ENCODE data around the gene HOXB4. TPM values are rescaled to one million over a fixed set of nuclear protein-coding genes. Genes with fewer than 3 reads are reported as not detected.
A peak's percentile ranks its signal among the peaks of the same experiment; 100 is the strongest.

Gene HOXB4
- polyA plus RNA-seq, 1 of the 3 experiments (the other 2 are of a cell fraction) = 0.03 TPM

DNA sequence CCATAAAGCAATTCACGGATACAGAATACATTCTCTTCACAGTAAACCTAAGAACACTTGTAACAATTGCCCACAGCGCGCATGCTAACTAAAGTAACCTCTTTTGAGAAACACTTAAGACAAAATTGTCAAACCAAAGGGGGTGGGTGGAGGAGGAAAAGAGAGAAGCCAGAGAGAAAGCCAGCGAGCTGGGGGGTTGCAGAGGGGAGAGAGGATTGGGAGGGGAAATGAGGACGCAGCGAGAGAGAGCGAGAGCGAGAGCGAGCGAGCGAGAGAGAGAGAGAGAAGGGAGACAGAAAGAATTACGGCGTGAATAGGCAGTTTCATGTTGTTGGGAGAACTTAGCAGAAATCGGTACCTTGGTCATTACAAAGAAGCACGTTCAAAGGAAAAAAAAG is 34.3 kb upstream of the HOXB4 start:
- POLR2A ChIA-PET = no interaction called here
- Histone ChIP-seq H4K20me1 (ENCODE audit: insufficient read depth) (peaks cover 20% of the 10 kb centered on the region), H2AFZ (ENCODE audit: low read depth) (no peak overlapping the region), H3K36me3 (replicated peaks in 1 of 2; ENCODE audit: control insufficient read depth in 1 of 2, insufficient read depth in 2 of 2, low read length in 1 of 2) (no peaks in the 10 kb centered on the region), H3K27me3 (ENCODE audit: insufficient read depth) (peaks cover 99% of the 10 kb centered on the region), H3K9me2 (no peaks in the 10 kb centered on the region), H3K4me2 (peak overlapping the region; percentile 37; the same call in 1 of the 2 replicates), H3K4me1 (ENCODE audit: control insufficient read depth in 1 of 2, insufficient read depth in 2 of 2, low read depth in 1 of 2, low read length in 1 of 2) (no peaks in the 10 kb centered on the region; a peak in 1 of 4 replicates), H3K79me2 (ENCODE audit: insufficient read depth) (no peaks in the 10 kb centered on the region), H3K27ac (ENCODE audit: low read depth in 2 of 2, low read length in 1 of 2) (no peak overlapping the region), H3F3A (replicated peaks; ENCODE audit: insufficient read depth) (no peaks in the 10 kb centered on the region), H3K9ac (no peak overlapping the region), H3K9me3 (no peaks in the 10 kb centered on the region), H3K4me3 (ENCODE audit: low read depth in 2 of 2, low read length in 1 of 2) (no peak overlapping the region)
- WGBS (ENCODE audit: low lambda C conversion rate) = 2% methylated on average over 15 of the region's 15 CpGs
- TF ChIP-seq, protein P1, sequence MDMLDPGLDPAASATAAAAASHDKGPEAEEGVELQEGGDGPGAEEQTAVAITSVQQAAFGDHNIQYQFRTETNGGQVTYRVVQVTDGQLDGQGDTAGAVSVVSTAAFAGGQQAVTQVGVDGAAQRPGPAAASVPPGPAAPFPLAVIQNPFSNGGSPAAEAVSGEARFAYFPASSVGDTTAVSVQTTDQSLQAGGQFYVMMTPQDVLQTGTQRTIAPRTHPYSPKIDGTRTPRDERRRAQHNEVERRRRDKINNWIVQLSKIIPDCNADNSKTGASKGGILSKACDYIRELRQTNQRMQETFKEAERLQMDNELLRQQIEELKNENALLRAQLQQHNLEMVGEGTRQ (IDR thresholded peaks at IDR 0.05; ENCODE audit: borderline replicate concordance, low read depth, low read length) = no peak
- TF ChIP-seq, protein P2, sequence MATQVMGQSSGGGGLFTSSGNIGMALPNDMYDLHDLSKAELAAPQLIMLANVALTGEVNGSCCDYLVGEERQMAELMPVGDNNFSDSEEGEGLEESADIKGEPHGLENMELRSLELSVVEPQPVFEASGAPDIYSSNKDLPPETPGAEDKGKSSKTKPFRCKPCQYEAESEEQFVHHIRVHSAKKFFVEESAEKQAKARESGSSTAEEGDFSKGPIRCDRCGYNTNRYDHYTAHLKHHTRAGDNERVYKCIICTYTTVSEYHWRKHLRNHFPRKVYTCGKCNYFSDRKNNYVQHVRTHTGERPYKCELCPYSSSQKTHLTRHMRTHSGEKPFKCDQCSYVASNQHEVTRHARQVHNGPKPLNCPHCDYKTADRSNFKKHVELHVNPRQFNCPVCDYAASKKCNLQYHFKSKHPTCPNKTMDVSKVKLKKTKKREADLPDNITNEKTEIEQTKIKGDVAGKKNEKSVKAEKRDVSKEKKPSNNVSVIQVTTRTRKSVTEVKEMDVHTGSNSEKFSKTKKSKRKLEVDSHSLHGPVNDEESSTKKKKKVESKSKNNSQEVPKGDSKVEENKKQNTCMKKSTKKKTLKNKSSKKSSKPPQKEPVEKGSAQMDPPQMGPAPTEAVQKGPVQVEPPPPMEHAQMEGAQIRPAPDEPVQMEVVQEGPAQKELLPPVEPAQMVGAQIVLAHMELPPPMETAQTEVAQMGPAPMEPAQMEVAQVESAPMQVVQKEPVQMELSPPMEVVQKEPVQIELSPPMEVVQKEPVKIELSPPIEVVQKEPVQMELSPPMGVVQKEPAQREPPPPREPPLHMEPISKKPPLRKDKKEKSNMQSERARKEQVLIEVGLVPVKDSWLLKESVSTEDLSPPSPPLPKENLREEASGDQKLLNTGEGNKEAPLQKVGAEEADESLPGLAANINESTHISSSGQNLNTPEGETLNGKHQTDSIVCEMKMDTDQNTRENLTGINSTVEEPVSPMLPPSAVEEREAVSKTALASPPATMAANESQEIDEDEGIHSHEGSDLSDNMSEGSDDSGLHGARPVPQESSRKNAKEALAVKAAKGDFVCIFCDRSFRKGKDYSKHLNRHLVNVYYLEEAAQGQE (IDR thresholded peaks at IDR 0.05; ENCODE audit: low read depth, low read length) = no peak
- peak; percentile 88 for TF ChIP-seq EZH2phosphoT487 (IDR thresholded peaks at IDR 0.05; ENCODE audit: borderline replicate concordance, low read depth)
- TF ChIP-seq, protein P3, sequence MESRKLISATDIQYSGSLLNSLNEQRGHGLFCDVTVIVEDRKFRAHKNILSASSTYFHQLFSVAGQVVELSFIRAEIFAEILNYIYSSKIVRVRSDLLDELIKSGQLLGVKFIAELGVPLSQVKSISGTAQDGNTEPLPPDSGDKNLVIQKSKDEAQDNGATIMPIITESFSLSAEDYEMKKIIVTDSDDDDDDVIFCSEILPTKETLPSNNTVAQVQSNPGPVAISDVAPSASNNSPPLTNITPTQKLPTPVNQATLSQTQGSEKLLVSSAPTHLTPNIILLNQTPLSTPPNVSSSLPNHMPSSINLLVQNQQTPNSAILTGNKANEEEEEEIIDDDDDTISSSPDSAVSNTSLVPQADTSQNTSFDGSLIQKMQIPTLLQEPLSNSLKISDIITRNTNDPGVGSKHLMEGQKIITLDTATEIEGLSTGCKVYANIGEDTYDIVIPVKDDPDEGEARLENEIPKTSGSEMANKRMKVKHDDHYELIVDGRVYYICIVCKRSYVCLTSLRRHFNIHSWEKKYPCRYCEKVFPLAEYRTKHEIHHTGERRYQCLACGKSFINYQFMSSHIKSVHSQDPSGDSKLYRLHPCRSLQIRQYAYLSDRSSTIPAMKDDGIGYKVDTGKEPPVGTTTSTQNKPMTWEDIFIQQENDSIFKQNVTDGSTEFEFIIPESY (IDR thresholded peaks at IDR 0.05; ENCODE audit: borderline replicate concordance, low read depth) = no peak
- TF ChIP-seq SIN3A (IDR thresholded peaks at IDR 0.05; ENCODE audit: borderline replicate concordance, low read depth, low read length) = no peak
- TF ChIP-seq NFIC (IDR thresholded peaks at IDR 0.05; ENCODE audit: borderline replicate concordance) = no peak
- TF ChIP-seq, protein P4, sequence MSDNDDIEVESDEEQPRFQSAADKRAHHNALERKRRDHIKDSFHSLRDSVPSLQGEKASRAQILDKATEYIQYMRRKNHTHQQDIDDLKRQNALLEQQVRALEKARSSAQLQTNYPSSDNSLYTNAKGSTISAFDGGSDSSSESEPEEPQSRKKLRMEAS (IDR thresholded peaks at IDR 0.05; ENCODE audit: low read depth) = no peak
- no peak for DNase-seq
- CTCF ChIA-PET = interaction anchor here (0.5 to 3.5 kb wide), 17 partner anchors 10 to 587 kb away, joined by 3 to 24 read pairs (median 5); partner anchors contain the start of genes HOXB5 and HOXB9

Measured in SK-N-SH (cell line).